HG03432 (cell line): ENCODE data around the gene TCF12.

Source experiments
- ATAC-seq: cut with Tn5 transposase; IDR thresholded peaks from one replicate; pipeline ENCODE4 v1.9.1; 2021; ENCODE audit warnings: mild to moderate bottlenecking, moderate library complexity; ENCODE audit not compliant: unreplicated experiment

TCF12 gene

GRCh38 chr15:57327985-57328471 lies 409.6 kb downstream of the TCF12 start:
- ATAC-seq: no peak

GRCh38 chr15:57328479-57328878 lies 410.0 kb downstream of the TCF12 start:
- ATAC-seq: no peak

- ATAC-seq: no peak
Observed at GRCh38 chr15:57328897-57329296, 410.5 kb downstream of the TCF12 start.

- no peak for ATAC-seq
Observed at GRCh38 chr15:57329582-57330367, 411.3 kb downstream of the TCF12 start.

- no peak for ATAC-seq
Observed at GRCh38 chr15:57330619-57331340, 412.3 kb downstream of the TCF12 start.

- no peak for ATAC-seq
Observed at GRCh38 chr15:57332326-57332725, 413.9 kb downstream of the TCF12 start.

GRCh38 chr15:57333487-57333886 lies 415.0 kb downstream of the TCF12 start:
- ATAC-seq: no peak

GRCh38 chr15:57334257-57334656 lies 415.8 kb downstream of the TCF12 start:
- no peak for ATAC-seq

- no peak for ATAC-seq
Observed at GRCh38 chr15:57335293-57335715, 416.9 kb downstream of the TCF12 start.

GRCh38 chr15:57335719-57336118 lies 417.3 kb downstream of the TCF12 start:
- no peak for ATAC-seq

- no peak for ATAC-seq
Observed at GRCh38 chr15:57337868-57338411, 419.5 kb downstream of the TCF12 start.

- no peak for ATAC-seq
Observed at GRCh38 chr15:57339321-57339720, 420.9 kb downstream of the TCF12 start.
